GM19452 (cell line): ENCODE measurements around the gene PRR29.

Experiments used
- ATAC-seq: cut with Tn5 transposase; IDR thresholded peaks from one replicate; pipeline ENCODE4 v1.9.1; 2021; ENCODE audit not compliant: unreplicated experiment

PRR29 gene

GRCh38 chr17:63998050-63998720, at the start of gene PRR29:
PRR29 (plus strand) TSS chr17:63998351; CDS start chr17:63998365, 14 bp downstream.
- ATAC-seq, result peak; percentile 67

- no peak for ATAC-seq
Measured at GRCh38 chr17:63948521-63948920, 49.6 kb upstream of the PRR29 start.

- ATAC-seq, result no peak
Measured at GRCh38 chr17:63949576-63950250, 48.4 kb upstream of the PRR29 start.

GRCh38 chr17:63950940-63951907, 46.9 kb upstream of the PRR29 start:
- ATAC-seq, result no peak

GRCh38 chr17:63954402-63955063, 43.6 kb upstream of the PRR29 start:
- ATAC-seq, result peak; percentile 80

GRCh38 chr17:63955232-63955631, 42.9 kb upstream of the PRR29 start:
- ATAC-seq, result no peak

- no peak for ATAC-seq
Measured at GRCh38 chr17:63955791-63956190, 42.4 kb upstream of the PRR29 start.

GRCh38 chr17:63956296-63956920, 41.7 kb upstream of the PRR29 start:
- ATAC-seq, result no peak

- ATAC-seq, result no peak
Measured at GRCh38 chr17:63960006-63960405, 38.1 kb upstream of the PRR29 start.

GRCh38 chr17:63960430-63960829, 37.7 kb upstream of the PRR29 start:
- ATAC-seq, result no peak

- no peak for ATAC-seq
Measured at GRCh38 chr17:63961355-63962212, 36.6 kb upstream of the PRR29 start.

- ATAC-seq, result no peak
Measured at GRCh38 chr17:63962298-63962744, 35.8 kb upstream of the PRR29 start.

- no peak for ATAC-seq
Measured at GRCh38 chr17:63963123-63963522, 35.0 kb upstream of the PRR29 start.

GRCh38 chr17:63966646-63967264, 31.4 kb upstream of the PRR29 start:
- ATAC-seq, result peak; percentile 66

GRCh38 chr17:63967953-63968352, 30.2 kb upstream of the PRR29 start:
- ATAC-seq, result no peak

- no peak for ATAC-seq
Measured at GRCh38 chr17:63969278-63969677, 28.9 kb upstream of the PRR29 start.

GRCh38 chr17:63972796-63973195, 25.4 kb upstream of the PRR29 start, which contains the start of gene SCN4A:
SCN4A (minus strand) TSS chr17:63972918; CDS start chr17:63972841, 77 bp downstream.
- no peak for ATAC-seq

GRCh38 chr17:63973247-63973646, 24.9 kb upstream of the PRR29 start:
- no peak for ATAC-seq
